Stimulated activated CD4-positive, alpha-beta T cell treated with anti-CD3 and anti-CD28 coated beads, Interleukin-12 subunit alpha, Interleukin-12 subunit beta, amount 100 ng/mL, for 4 hours (primary cell): ENCODE data around the gene WDR27.

Experiments
- DNase-seq: peaks from one replicate; pipeline ENCODE4 v3.0.0-alpha.2; 2020

Gene WDR27

DNA sequence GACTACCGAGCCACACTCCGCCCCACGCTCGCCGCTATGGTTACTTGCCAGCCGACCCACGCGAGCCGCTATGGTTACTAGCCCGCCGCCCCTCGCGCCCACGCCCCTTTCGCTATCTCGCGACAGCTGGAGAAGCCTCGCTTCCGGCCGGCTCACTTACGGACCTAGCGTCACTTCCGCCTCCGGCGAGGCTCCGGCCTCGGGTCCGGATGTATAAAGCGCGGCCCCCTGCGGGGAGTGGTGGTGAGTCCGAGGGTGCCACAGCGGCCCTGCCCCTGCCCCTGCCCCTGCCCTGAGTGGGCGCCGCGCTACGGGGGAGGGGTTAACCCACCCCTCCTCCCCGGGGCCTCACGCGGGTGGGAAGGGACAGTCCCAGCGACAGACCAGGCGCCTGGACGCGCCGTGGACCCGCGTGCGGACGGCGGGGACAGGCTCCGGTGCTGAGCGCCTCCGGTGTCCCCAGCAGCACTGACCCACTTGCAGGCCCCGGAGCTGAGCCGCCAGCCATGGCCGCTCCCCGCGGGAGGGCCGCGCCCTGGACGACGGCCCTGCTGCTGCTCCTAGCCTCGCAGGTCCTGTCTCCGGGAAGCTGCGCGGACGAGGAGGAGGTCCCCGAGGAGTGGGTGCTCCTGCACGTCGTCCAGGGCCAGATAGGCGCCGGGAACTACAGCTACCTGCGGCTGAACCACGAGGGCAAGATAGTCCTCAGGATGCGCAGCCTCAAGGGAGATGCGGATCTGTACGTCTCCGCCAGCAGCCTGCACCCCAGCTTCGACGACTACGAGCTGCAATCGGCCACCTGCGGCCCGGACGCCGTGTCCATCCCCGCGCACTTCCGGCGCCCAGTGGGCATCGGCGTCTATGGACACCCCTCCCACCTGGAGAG, at the start of gene WDR27, which contains the start of gene C6orf120:
WDR27 (minus strand) TSS at position 76 of the 886 bp plus-strand sequence. CDS start 13,024 bp downstream, outside the sequence.
C6orf120 (plus strand) TSS at position 173 of the 886 bp plus-strand sequence; CDS start at position 507, 334 bp downstream.
- peak; percentile 99 for DNase-seq

DNA sequence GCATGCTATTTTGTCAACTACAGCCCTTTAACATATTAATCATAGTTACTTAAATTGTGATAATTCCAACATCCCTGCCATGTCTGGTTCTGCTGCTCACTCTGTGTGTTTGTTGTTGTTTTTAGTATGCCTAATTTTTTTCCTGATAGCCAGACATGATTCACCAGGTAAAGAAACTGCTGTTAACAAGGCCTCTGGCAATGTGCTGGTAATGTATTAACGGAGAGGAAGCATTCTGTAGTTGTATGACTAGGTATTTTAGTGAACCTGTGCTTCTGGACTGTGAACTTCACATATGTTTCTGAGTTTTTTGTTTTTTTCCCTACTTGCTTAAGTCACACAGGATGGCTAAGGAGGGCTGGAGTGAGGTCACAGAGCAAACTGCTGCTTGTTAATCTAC, 44.7 kb upstream of the WDR27 start:
- DNase-seq: no peak

DNA sequence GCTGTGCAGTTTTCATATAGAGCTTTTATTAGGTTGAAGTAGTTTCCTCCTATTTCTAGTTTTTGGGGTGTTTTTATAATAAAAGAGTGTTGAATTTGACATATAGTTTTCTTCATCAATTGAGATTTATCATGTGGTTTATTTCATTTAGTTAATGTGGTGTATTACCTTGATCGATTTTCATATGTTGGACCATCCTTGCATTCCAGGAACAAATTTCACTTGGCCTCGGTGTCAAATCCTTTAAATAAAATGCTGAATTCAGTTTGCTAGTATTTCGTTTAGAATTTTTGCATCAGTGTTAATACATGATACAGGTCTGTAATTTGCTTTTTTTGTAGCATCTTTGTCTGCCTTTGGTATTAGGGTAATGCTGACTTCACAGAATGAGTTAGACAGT, 43.6 kb upstream of the WDR27 start:
- DNase-seq: no peak

DNA sequence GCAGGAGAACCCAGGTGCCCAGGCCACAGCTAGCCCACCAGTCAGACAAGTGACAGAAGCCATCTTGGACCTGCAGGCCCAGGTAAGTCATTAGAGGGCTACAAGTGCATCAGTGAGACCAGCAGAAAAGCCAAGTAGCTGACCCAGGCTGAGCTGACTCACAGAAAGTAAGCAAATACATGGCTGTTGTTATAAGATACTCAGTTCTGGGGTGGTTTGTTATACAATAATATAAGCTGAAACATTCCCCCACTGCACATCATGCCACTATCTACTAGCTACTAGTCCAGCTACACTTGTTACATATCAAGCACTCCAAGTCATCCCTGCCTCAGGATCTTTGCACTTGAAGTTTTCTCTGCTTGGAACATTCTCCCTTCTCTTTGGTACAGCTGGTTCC, 39.5 kb upstream of the WDR27 start:
- DNase-seq: no peak

DNA sequence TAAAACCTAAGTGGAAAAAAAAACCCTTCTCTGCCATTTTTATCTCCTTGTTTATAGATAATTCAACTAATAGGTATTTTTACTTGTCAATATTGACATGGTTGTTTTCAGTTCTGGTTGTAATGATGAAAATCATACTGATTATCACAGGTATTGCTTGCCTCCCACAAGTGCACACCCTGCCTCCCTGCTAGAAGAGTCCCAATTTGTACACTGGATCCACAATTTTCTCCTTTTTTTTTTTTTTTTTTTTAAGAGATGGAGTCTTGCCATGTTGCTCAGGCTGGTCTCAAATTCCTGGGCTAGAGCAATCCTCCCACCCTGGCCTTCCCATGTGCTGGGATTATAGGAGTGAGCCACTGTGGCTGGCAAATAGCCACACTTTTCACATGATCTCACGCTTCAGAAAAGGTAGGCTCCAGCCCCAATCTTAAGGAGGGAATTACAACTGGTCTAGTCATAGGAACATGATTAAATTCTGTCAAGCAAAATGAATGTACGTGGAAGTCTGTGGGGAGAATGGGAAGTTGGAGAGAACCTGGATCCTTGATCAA, 37.2 kb upstream of the WDR27 start:
- no peak for DNase-seq

DNA sequence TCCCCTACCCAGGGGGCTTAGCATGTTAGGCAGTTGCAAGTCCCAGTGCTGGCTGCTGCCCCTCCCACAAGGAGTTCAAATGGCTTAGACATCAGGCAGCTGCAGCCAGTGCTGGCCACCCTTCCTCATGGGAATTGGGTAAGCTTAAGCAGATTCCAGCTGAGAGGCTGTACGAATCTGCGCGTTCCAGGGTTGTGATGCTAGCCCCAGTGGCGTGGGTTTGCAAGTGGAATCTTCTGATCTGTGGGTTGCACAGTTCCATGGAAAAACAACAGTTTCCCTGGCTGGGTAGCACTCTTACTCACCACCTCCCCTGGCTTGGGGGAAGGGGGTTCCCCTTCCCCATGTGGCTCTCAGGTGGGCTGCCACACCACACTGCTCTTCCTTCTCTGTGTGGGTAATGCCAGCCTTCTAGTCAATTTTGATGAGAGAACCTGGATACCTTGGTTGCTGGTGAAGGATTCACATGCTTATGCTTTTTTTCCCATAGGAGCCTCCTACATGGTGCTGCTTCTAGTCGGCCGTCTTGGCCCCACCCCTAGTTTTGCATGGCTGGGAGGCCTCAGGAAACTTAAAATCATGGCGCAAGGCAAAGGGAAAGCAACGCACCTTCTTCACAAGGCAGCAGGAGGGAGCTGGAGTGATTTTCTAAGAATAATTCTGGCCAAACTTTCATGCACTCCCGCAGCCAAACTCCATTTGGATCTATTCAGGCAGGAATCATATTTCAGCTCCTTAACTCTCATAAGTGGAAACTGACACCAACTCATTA, 36.6 kb upstream of the WDR27 start:
- no peak for DNase-seq

DNA sequence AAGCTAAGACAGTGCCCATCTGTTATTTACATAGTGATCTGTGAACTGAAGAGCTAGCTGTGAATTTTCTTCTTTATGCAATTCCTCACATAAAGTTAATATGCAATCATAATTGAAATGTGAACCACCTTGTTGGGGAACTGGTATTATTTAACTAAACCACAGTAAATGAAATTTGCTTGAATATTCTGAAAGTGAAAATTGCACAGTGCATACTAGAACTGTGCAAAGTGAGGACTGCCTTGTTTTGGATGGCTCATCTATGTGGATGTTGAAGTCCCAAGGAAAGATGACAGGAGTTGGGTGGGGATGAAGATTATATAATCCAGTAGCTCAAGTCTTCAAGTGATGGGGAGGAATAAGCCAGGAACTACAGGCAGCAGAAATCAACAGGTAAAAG, 28.1 kb upstream of the WDR27 start:
- no peak for DNase-seq

DNA sequence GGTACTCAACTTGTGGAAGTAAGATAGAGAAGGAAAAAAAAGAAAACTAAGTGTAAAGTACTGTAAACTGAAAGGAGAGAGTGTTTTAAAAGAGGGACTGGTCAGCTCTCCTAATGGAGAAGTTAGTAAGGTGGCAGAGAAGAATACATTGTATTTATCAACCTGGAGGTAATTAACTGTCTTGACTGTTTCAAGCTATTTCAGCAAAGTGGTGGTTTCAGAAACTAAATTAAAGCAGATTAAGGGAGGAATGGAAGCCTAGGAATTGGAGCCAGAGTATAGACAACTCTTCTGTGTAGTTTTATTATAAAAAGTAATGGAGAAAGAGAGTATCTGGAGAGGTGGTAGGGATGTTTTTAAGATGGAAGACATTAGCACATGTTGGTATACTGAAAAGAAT, 25.1 kb upstream of the WDR27 start:
- DNase-seq: no peak

DNA sequence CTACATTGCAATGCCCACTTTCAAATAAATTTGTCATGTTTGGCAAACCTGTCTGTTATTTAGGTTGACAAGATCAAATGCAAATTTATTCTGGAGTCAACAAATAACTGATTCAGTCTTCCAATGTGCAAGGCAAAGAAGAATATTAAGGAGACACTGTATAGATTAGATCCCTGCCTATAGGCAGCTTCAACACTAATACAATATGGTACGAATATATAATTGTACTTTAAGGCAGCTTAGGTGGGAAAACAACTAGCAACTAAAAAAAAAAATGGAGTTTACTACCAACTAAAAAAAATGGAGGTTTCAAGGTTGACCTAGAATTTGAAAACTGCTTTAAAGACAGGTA, 24.2 kb upstream of the WDR27 start:
- DNase-seq: no peak

DNA sequence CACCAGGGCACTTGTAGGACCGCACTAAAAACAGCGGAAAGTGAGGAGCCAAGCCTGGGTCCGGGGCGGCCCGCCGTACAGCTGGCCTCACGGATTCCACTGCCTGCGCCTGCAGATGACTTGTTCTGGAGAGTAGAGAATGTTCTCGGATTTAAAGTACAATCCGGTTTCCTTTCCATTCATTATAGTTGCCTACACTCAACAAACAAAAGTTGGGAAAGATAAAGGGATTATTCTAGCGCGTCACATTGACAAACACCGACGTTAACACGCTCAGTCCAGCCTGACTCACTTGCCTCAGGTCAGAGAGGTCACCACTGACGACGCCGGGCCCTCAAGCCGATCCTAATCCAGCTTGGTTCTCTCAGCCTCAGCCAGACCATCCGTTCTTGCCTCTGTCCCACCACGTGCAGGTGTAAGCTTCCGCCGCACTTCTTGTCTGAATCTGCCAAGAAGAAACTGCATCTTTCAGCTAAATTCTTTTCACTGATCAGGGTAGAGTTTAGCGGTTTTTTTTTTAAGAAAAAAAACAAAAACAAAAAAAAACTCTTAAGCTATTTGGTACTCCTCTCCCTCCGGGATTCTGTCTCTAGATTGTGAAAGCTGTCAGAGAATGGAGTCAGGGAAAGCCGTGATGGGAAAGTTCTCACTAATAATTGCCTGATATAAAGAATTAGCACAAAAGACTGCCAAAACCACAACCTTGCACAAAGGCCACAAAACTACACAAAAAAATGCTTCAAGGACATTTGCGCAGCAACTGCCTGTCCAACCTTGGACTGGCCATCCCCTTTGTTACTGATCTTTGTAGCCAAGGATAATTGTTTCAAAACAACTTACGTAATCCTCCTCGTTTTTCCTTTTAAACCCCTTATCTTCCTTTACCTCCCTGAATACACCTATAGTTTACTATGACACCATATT, 23.6 kb upstream of the WDR27 start:
- peak; percentile 17 for DNase-seq

DNA sequence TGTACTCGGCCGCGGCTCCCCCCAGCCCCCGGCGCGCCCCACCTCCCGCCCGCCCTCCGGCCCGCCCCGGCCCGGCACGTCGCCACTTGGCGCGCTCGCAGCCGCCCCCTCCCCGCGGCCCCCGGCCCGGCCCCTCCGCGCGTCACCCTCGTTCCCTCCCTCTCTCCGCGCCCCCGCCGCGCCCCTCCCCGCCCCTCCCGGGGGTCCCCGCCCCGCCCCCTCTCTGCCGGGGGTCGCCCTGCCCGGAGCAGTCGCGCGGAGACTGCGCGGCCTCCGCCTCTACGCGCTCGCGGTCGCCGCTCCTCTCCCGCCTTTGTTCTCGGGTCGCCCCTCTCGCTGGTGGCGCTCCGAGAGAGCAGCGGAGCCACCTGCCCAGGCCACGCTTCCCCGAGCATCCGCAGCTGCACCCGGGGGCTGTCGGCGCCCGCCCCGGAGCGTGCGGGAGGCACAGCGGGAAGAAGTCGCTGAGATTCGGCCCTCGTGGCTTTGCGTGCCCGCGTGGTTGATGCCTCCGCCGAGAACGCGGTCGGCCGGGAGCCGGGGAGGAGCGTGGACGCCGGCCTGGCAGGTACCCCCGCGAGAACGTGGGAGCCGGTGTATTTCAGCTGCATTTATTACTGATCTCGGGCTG, 22.8 kb upstream of the WDR27 start, which contains the start of gene PHF10:
PHF10 (minus strand) TSS at position 7 of the 631 bp plus-strand sequence. CDS start 569 bp downstream, outside the sequence.
- DNase-seq: peak; percentile 80

DNA sequence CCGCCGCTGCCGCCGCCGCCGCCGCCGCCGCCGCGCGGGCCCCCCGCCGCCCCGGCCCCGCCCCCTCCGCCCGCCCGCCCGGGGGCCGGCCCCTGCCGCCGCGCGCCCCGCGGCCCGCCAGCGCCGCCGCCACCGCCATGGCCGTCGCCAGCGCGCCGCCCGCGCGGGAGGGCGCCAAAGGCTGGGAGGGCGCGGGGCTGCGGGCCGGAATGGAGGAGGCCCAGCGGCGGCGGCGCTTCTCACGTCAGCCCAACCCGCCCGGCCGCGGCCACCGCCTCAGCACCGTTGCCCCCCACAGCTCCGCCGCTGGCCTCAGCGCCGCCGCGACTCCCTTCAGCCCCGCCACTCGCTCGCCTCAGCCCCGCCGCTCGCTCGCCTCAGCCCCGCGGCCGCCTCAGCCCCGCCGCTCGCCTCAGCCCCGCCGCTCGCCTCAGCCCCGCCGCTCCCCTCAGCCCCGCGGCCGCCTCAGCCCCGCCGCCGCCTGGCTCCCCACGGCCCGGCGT, 22.2 kb upstream of the WDR27 start:
- peak; percentile 49 for DNase-seq

DNA sequence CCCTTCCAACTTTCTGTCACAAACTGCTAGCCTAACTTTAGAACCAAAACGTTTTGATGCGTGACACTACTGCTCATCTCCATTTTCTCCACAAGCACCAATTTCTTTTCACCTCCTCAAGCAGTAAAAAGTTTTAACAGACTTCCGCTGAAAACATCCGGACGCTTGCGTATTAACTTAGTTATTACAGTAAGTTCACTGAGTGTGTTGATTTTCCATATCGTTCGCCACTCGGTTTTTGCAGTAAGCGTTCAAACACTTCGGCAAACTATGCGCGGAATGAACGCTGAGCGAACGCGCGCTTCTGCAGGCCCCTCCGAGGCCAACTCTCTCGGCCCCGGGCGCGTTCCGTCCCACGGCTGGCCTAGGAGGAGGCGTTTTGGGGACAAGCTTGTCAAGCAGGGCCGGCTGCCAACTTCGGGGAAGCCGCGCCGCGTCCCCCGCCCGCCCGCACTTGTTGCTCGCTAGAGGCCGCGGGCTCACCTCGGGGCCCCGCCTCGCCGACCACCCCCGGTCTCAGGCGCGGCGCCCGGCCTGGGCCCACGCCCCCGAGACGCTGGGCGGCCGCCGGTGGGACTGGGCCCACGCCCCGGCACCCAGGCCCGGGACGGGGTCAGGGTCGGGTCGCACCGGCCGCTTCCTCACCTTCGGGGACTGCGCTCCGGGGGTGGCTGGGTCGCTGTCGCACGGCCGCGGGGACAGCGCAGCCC, 21.5 kb upstream of the WDR27 start:
- peak; percentile 60 for DNase-seq

DNA sequence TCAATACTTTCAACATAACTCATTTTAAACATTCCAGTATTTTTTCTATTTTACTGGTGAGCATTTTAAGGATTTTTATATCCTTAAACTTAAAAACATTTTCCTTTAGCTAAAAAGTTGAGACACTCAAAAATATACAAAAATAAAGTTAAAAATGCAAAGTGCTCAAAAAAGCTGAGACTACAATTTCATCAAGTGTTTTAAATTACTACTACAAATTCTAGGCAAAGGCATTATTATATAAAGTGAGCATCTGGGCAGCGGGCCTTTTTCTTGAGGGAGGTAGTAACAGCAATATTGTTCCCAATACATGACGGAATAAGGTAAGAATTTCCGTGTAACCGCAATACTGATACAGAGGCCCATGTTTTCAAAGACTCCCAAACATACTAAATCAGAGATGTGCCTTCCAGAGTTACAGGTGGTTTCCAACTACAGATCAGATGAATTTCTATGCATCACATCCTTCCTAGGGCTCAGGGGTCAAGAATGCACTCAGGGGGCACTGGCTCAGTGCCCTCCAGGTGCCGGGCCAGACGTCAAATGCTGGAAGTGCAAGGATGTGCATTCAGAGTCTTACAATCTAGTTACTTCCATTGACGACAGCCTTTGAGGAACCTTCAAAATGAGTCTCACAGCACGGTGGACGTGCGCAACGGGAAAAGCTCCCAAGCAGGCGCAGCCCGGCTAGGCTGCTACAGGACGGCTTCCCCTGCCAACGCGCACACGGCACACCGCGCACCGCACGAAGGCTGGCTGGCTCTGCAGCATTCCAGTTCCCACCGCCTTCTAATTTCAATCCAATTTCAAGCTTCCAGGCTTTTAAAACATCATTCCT, 20.8 kb upstream of the WDR27 start:
- DNase-seq: peak; percentile 17

DNA sequence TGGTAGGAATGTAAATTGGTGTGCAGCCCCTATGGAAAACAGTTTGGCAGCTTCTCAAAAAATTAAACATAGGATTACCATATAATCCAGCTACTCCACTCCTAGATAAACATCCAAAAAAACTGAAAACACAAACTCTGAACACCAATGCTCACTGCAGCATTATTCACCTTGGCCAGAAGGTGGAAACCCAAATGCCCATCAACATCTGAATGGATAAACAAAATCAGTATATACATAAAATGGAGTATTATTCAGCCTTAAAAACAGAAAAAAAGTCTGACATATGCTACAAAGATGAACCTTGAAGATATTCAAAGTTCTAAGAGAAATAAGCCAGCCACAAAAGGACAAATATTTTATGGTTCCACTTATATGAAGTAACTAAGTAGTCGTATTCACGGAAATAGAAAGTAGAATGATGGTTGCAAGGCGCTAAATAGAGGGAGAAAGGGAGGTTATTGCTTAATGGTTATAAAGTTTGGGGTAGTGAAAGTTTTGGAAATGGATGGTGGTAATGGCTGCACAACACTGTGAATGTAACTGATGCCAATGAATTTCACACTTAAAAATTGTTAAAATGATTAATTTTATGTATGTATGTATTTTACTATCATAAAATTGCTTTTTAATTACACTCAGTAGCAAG, 18.5 kb upstream of the WDR27 start:
- no peak for DNase-seq

DNA sequence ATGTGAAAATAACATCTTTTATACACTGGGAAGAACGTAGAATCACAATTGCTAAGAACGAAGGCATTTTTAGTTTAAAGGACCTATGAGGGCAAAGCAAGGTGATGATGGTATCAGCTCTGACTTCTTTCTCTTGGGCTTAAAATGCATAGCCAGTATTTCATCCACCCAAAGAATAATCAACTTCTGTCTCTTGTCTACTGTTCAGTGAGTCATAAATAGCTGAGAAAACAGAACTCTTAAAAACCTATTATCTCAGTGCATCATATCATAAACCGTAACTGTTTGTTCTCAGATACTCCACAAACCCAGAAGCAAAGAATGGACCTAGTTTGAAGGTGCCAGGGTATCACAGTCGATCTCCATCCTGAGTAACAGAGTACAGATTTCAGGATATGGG, 17.3 kb upstream of the WDR27 start:
- DNase-seq: no peak

DNA sequence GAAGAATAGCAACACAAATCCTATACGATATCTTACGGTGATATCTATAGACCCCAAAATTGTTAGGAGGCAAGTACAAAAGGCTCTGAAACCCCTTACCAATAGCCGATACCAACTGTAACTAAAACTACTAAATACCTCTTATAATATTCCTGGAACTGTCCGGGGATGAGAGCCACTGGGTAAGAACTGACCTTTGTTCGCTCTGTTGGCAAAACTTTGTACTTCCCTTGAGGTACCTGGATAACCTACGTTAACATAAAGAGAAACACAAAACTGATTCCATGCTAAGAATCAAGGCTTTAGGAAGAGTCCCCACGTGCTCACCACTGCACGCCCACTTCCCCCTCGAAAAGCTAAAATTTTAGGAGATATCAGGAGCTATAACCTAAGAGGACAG, 12.8 kb upstream of the WDR27 start:
- no peak for DNase-seq

DNA sequence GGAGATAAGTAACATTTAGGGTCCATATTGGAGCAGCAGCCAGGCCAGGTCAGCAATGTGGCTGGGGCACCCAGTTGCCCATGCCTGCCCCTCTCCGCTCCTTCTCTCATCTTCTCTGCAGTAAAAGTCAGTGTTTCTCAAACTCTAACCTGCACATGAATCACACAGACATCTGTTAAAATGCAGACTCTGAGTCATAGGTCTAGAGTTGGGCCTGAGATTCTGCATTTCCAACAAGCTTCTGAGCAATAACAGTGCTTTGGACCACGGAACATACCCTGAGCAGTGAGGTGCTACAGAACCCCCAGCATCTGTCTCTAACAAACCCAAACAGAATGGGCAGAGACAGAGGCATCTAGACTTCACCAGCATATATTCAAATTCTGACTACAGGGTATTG, 12.3 kb upstream of the WDR27 start:
- DNase-seq: no peak

DNA sequence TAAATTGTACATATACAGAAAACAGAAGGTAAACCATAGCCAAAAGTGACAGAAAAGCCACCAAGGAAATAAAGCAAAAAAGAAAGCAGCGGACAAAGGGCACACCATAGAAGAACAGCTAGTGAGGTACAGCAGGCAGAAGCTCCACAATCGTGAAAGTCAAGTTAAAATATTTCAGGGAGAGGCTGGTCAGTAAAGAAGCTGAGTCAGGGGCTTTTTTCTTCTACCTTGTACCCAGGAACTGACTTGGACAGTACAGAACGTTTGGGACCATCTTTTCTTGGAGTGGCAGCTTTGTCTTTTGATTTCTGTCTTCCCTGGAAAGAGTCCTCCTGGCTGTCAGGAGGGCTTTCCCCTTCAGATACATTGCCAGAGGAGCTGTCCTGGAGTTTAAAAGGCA, 8.2 kb upstream of the WDR27 start:
- no peak for DNase-seq

DNA sequence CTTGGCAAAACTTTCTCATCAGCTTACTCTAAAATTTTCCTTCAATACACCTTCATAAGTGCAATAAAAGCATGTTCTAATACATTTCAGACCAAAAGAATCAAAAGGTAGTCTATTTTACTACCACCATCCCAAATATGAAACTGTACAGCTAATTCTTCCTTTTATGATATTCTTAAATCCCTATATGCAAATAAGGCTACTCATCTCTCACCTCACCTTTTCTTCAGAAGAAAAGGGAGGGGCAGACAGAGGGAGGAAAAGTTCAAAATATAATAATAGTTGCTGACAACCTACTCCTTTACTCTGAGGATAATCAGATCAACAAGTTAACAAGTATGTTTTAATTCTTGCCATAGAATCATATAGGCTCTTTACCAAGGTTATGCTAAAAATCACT, 7.5 kb upstream of the WDR27 start:
- DNase-seq: no peak
